Tibial artery (tissue), 4 donors: ENCODE data around the gene SHC1.

Source experiments
- DNase-seq, 2 donors: peaks; one replicate each; pipeline ENCODE4 v3.0.0-alpha.2; 2019
- H3K27ac ChIP-seq, 2 donors: fragments of 200-600 bp; sonication (generic) in 1 of 2; 1 replicate in 1 of 2; 2 replicates in 1 of 2; pipeline ENCODE4 v1.5.1; 2018 to 2019; ENCODE audit warnings: mild to moderate bottlenecking in 1 of 2
- H3K27me3 ChIP-seq, 2 donors: fragments of 200-600 bp; sonication (generic) in 1 of 2; one replicate each; pipeline versions ENCODE4 v1.5.1 to v1.6.0; 2016 to 2019
- H3K36me3 ChIP-seq, 3 donors: fragments of 200-600 bp; sonication (generic) in 2 of 3; one replicate each; pipeline ENCODE4 v1.5.1; 2016 to 2019; ENCODE audit warnings: mild to moderate bottlenecking in 2 of 3
- H3K4me1 ChIP-seq, 4 donors: fragments of 200-600 bp; sonication (generic) in 2 of 4; 1 replicate in 3 of 4; 2 replicates in 1 of 4; pipeline ENCODE4 v1.5.1; 2016 to 2019
- H3K4me3 ChIP-seq, 2 donors: fragments of 200-600 bp; sonication (generic) in 1 of 2; 1 replicate in 1 of 2; 2 replicates in 1 of 2; pipeline ENCODE4 v1.5.1; 2018 to 2019; ENCODE audit warnings: mild to moderate bottlenecking in 2 of 2
- H3K9me3 ChIP-seq, 3 donors: fragments of 200-600 bp; sonication (generic) in 1 of 3; one replicate each; pipeline ENCODE4 v1.5.1; 2016 to 2019
- intact Hi-C: fragments of 100-400 bp; cut with DNase I; formaldehyde crosslinking; loops from one replicate; pipeline ENCODE4 v1.15.0; 2023; ENCODE audit warnings: low total_unique reads
- TF ChIP-seq, protein P1 (sequence below), 2 experiments: fragments of 200-600 bp in 1 of 2; fragments of 450-650 bp in 1 of 2; IDR thresholded peaks; one replicate each; pipeline ENCODE4 v1.5.1; 2017 to 2019; ENCODE audit warnings: antibody characterized with exemption in 2 of 2, mild to moderate bottlenecking in 1 of 2, moderate library complexity in 1 of 2

Gene SHC1

DNA sequence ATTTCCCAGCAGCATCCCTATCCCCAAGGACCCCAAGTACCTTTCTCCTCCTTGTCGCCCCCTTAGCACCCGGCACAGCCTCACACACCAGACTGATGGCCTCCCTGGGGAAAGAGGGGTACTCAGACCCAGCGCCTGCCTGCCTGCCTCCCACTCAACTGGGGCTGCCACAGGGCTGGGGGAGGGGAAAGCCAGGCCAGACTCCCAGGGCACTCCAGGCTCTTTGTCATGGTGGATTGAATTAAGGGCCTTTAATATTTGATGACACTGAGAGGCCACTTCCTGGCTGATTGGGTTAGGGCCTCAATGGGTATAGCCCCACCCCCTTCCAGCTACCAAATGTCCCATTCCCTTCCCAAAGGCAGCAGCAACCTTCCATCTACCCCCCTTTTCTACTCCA, 1.8 kb downstream of the SHC1 start:
- intact Hi-C loops: no loop called here
- no peaks in the 10 kb centered on the region for H3K9me3 ChIP-seq
- H3K27me3 ChIP-seq: no peaks in the 10 kb centered on the region
- peaks cover 36 to 60% (median 45%) of the 10 kb centered on the region in 3 donors for H3K36me3 ChIP-seq
- H3K27ac ChIP-seq: peak overlapping the region; percentile 95 to 97
- H3K4me3 ChIP-seq: peak overlapping the region in 1 of 2 donors; percentile 76
- TF ChIP-seq, protein P1, sequence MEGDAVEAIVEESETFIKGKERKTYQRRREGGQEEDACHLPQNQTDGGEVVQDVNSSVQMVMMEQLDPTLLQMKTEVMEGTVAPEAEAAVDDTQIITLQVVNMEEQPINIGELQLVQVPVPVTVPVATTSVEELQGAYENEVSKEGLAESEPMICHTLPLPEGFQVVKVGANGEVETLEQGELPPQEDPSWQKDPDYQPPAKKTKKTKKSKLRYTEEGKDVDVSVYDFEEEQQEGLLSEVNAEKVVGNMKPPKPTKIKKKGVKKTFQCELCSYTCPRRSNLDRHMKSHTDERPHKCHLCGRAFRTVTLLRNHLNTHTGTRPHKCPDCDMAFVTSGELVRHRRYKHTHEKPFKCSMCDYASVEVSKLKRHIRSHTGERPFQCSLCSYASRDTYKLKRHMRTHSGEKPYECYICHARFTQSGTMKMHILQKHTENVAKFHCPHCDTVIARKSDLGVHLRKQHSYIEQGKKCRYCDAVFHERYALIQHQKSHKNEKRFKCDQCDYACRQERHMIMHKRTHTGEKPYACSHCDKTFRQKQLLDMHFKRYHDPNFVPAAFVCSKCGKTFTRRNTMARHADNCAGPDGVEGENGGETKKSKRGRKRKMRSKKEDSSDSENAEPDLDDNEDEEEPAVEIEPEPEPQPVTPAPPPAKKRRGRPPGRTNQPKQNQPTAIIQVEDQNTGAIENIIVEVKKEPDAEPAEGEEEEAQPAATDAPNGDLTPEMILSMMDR (IDR thresholded peaks at IDR 0.05): no peak
- H3K4me1 ChIP-seq: peaks cover 0 to 55% (median 50%) of the 10 kb centered on the region in 4 donors
- no peak for DNase-seq

DNA sequence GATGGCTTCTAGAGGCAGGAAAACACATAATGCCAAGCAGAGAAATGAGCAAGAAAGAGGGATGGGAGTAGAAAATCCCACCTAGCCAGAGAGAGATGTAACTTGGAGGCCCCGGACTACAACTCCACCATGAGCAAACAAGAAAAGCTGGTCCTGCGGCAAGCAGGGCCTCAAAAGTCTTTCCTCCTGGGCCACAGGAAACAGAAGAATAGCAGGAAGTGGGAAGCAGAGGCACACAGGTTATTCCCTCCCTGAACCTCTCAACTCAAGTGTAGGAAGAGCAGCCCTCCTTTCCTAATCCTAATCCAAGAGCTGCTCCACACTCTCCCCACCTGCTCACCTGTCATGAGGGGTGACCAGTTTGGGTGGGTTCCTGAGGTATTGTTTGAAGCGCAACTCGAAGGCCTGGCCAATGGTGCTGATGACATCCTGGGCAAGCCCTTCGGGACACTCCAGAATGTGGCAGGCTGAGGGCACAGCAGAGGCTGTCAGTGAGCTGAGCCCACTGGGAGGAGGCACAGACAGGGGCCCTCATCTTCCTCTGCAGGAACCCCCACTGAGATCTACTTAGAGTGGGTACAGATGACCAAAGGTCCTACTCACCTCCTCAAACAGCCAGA, 3.1 kb downstream of the SHC1 start:
- Histone ChIP-seq H3K4me3 (no peak overlapping the region), H3K27ac (peak overlapping the region; percentile 21 to 24), H3K4me1 (peaks cover 0 to 58% (median 48%) of the 10 kb centered on the region in 4 donors), H3K36me3 (peaks cover 36 to 69% (median 54%) of the 10 kb centered on the region in 3 donors), H3K9me3 (no peaks in the 10 kb centered on the region), H3K27me3 (no peaks in the 10 kb centered on the region)
- intact Hi-C loops: no loop called here
- TF ChIP-seq, protein P1 (IDR thresholded peaks at IDR 0.05): no peak
- DNase-seq: no peak

DNA sequence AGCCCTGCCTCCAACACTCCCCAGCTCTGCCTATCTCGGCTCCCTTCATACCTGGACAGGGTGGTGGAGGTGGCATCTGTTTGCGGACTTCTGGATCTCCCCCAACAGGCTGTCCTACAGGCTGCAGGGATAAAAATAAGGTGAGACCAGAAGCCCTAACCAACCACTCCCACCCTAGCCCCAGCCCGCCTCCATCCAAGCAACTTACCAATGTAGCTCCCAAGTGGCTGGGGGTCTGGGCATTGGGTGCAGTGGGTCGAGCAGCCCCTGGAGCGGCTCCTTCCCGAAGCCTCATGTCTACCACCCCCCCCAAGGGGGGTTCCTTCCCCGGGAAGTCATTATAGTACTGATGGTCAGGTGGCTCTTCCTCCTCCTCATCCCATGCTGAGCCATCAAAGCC, 4.4 kb downstream of the SHC1 start:
- TF ChIP-seq, protein P1 (IDR thresholded peaks at IDR 0.05): no peak
- Histone ChIP-seq H3K9me3 (no peaks in the 10 kb centered on the region), H3K4me3 (no peak overlapping the region), H3K4me1 (peaks cover 0 to 47% (median 39%) of the 10 kb centered on the region in 4 donors), H3K27ac (no peak overlapping the region), H3K27me3 (no peaks in the 10 kb centered on the region), H3K36me3 (peaks cover 36 to 69% (median 54%) of the 10 kb centered on the region in 3 donors)
- intact Hi-C loops: no loop called here
- no peak for DNase-seq

DNA sequence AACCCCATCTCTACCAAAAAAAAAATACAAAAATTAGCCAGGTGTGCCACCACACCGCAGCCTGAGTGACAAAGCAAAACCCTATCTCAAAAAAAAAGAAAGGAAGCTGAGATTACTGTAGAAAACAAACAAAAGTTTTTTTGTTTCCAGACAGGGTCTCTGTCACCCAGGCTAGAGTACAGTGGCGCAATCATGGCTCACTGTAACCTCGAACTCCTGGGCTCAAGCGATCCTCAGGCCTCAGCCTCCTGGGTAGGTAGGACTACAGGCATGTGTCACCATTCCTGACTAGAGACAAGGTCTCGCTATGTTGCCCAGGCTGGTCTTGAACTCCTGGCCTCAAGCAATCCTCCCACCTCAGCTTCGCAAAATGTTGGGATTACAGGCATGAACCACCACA, 6.2 kb downstream of the SHC1 start:
- TF ChIP-seq, protein P1 (IDR thresholded peaks at IDR 0.05): no peak
- Histone ChIP-seq H3K9me3 (no peaks in the 10 kb centered on the region), H3K36me3 (peaks cover 36 to 69% (median 57%) of the 10 kb centered on the region in 3 donors), H3K27ac (no peak overlapping the region), H3K27me3 (no peaks in the 10 kb centered on the region), H3K4me3 (no peak overlapping the region), H3K4me1 (peaks cover 0 to 40% (median 32%) of the 10 kb centered on the region in 4 donors)
- no peak for DNase-seq
- intact Hi-C loops: loop anchor here (5.0 kb wide), 3 partner anchors 33 to 98 kb away; partner anchors contain the start of gene EFNA4

GRCh38 chr1:154963643-154964042, 6.9 kb downstream of the SHC1 start:
- TF ChIP-seq, protein P1 (IDR thresholded peaks at IDR 0.05): no peak
- Histone ChIP-seq H3K36me3 (peaks cover 36 to 69% (median 64%) of the 10 kb centered on the region in 3 donors), H3K4me3 (no peak overlapping the region)

More at GRCh38 chr1:154963643-154964042, 6.9 kb downstream of the SHC1 start:
- Histone ChIP-seq H3K4me1 (peaks cover 0 to 38% (median 25%) of the 10 kb centered on the region in 4 donors), H3K9me3 (no peaks in the 10 kb centered on the region), H3K27ac (no peak overlapping the region), H3K27me3 (no peaks in the 10 kb centered on the region)
- no peak for DNase-seq
- intact Hi-C loops: loop anchor here (5.0 kb wide), 3 partner anchors 34 to 99 kb away; partner anchors contain the start of gene EFNA4
